Activated T-helper 17 cell treated with anti-CD3 and anti-CD28 coated beads, Interleukin-2, amount 50 U/mL, for 72 hours (primary cell): ENCODE data around the gene TPD52L1. TPM values are rescaled to one million over a fixed set of nuclear protein-coding genes. Genes with fewer than 3 reads are reported as not detected.

Source experiments
- ATAC-seq: fragments of 150-1000 bp; cut with Tn5 transposase; replicated peaks from 2 replicates; pipeline ENCODE4 v1.10.0; 2021; ENCODE audit warnings: mild to moderate bottlenecking, moderate library complexity
- H3K27ac Mint-ChIP-seq: one replicate; pipeline ENCODE4 v1.8.0; 2022; ENCODE audit warnings: mixed read lengths
- H3K27me3 Mint-ChIP-seq: one replicate; pipeline ENCODE4 v1.8.0; 2022; ENCODE audit warnings: mixed read lengths
- H3K36me3 Mint-ChIP-seq: one replicate; pipeline ENCODE4 v1.8.0; 2022; ENCODE audit warnings: low read depth, mild to moderate bottlenecking, mixed read lengths
- H3K4me1 Mint-ChIP-seq: one replicate; pipeline ENCODE4 v1.8.0; 2022; ENCODE audit warnings: mixed read lengths
- H3K4me3 Mint-ChIP-seq: one replicate; pipeline ENCODE4 v1.8.0; 2022; ENCODE audit warnings: mild to moderate bottlenecking, mixed read lengths
- H3K9me3 Mint-ChIP-seq: one replicate; pipeline ENCODE4 v1.8.0; 2022; ENCODE audit warnings: mixed read lengths
- total RNA-seq, 2 donors: library from RNA; stranded (reverse); gene quantifications; one replicate each; pipeline ENCODE4 v1.2.3, GENCODE V29; 2022

Gene TPD52L1
- total RNA-seq, 2 donors from 2014 or later = 0.58 to 1.1 TPM

- H3K9me3 Mint-ChIP-seq = peaks cover 18% of the 10 kb centered on the region
- no peaks in the 10 kb centered on the region for H3K36me3 Mint-ChIP-seq
- H3K4me1 Mint-ChIP-seq = no peaks in the 10 kb centered on the region
- no peak overlapping the region for H3K27ac Mint-ChIP-seq
- peaks cover 11% of the 10 kb centered on the region for H3K27me3 Mint-ChIP-seq
- no peak for ATAC-seq
- H3K4me3 Mint-ChIP-seq = no peak overlapping the region
Observed at GRCh38 chr6:125245109-125245508, 91.5 kb downstream of the TPD52L1 start.

DNA sequence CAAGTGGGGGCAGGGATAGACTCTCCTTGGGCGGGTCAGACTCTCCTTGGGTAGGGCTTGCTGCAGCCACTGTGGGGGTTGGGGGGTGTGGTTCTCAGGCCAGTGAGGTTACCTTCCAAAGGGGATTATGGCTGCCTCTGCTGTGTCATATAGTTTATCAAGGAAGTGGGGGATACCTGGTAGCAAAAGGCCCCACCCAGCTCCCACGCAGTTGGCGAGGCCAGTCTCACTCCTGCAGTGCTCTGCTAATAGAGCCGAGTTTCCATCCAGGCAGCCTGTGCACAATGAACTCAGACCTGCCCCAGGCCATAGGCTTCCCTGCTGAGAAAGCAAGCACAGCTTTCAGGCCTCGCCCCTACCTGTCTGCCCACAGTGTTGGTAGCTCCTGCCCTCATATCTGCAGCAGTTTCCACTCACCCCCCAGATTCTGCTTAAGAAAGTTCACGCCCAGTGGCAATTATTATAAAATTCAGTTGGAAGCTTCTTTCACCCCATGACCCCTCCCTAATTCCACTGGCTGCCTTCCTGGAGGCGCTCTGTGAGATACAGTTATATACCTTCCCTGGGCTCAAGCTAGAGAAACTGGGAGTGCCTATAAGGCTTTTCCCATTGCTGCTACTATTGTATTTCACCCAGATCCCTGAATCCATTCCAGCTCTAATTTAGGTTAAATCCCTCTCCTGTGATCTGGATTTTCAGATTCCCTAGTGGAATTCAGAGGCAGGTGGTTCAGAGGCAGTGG, 92.1 kb downstream of the TPD52L1 start:
- no peak for ATAC-seq
- H3K9me3 Mint-ChIP-seq = peaks cover 16% of the 10 kb centered on the region
- H3K27me3 Mint-ChIP-seq = peaks cover 11% of the 10 kb centered on the region
- H3K27ac Mint-ChIP-seq = no peak overlapping the region
- H3K4me1 Mint-ChIP-seq = no peaks in the 10 kb centered on the region
- no peaks in the 10 kb centered on the region for H3K36me3 Mint-ChIP-seq
- no peak overlapping the region for H3K4me3 Mint-ChIP-seq

GRCh38 chr6:125246566-125246965, 93.0 kb downstream of the TPD52L1 start:
- Mint-ChIP-seq H3K9me3 (peaks cover 9% of the 10 kb centered on the region), H3K4me1 (no peaks in the 10 kb centered on the region), H3K27me3 (peaks cover 11% of the 10 kb centered on the region), H3K27ac (no peak overlapping the region), H3K36me3 (no peaks in the 10 kb centered on the region), H3K4me3 (no peak overlapping the region)
- ATAC-seq = no peak

GRCh38 chr6:125248136-125248535, 94.6 kb downstream of the TPD52L1 start:
- Mint-ChIP-seq H3K36me3 (no peaks in the 10 kb centered on the region), H3K9me3 (peaks cover 2% of the 10 kb centered on the region), H3K27me3 (peaks cover 11% of the 10 kb centered on the region), H3K4me3 (no peak overlapping the region), H3K4me1 (no peaks in the 10 kb centered on the region), H3K27ac (no peak overlapping the region)
- ATAC-seq = no peak

DNA sequence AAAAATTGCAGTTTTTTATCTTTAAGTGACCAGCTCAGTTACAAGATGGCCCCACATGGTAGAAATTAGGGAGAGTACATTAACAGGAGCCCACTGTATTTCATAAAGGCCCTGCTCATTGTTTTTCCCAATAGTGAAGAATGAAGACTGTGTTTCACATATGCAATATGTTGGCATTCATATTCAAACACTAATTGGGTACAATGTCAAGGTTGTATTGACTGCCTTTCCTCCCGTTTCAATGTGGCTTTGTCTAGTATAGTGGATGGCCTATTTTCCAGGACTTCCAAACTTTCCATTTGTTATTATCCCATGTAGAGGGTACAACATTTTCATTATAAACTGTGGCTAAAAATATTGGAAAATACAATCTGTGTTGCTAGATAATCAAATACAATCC, 96.9 kb downstream of the TPD52L1 start:
- no peaks in the 10 kb centered on the region for H3K4me1 Mint-ChIP-seq

DNA sequence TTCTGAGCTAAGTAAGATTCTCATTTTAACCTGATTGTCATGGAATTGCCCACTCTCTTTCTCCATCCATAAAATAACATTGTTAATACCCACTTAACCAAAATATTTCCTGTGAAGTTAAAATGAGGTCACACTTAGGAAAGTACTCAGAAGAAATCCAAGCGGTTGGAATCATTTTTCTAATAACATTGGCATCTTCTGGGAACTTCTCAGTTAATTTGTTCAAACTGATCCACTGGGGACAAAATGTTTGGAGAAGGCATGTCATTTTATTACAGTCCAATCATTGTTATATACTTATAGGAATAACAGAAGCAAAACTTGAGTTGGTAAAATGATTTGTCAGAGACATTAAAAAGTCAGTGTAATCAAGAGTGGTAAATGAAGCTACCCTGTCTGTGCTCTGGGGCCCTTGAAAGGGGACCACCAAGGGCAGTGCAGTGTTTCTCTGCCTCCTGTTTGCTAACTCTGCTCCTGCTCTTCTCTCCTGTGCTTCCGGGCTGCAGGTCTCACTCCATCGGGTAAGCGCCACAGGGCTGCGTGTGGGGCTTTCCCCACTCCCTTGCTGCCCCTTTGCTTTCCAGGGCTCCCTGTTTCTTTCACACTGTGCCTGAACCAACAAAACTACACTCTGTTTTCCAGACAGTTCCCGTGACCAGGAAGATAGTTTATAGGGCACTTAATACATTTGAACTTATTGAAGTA, 98.1 kb downstream of the TPD52L1 start:
- Mint-ChIP-seq H3K27me3 (peaks cover 8% of the 10 kb centered on the region), H3K36me3 (no peaks in the 10 kb centered on the region), H3K9me3 (no peaks in the 10 kb centered on the region), H3K4me1 (no peaks in the 10 kb centered on the region), H3K4me3 (peak overlapping the region; percentile 22), H3K27ac (peak overlapping the region; percentile 29)
- ATAC-seq = peak; percentile 39

More for the DNA sequence above, 96.9 kb downstream of the TPD52L1 start:
- Mint-ChIP-seq H3K9me3 (no peaks in the 10 kb centered on the region), H3K27me3 (peaks cover 11% of the 10 kb centered on the region), H3K36me3 (no peaks in the 10 kb centered on the region), H3K27ac (no peak overlapping the region), H3K4me3 (no peak overlapping the region)
- ATAC-seq = no peak

GRCh38 chr6:125252891-125253290, 99.3 kb downstream of the TPD52L1 start:
- no peaks in the 10 kb centered on the region for H3K9me3 Mint-ChIP-seq
- no peak for ATAC-seq
- no peaks in the 10 kb centered on the region for H3K4me1 Mint-ChIP-seq
- H3K4me3 Mint-ChIP-seq = no peak overlapping the region
- H3K27me3 Mint-ChIP-seq = peaks cover 3% of the 10 kb centered on the region
- no peak overlapping the region for H3K27ac Mint-ChIP-seq
- no peaks in the 10 kb centered on the region for H3K36me3 Mint-ChIP-seq

- H3K9me3 Mint-ChIP-seq = no peaks in the 10 kb centered on the region
- H3K27me3 Mint-ChIP-seq = no peaks in the 10 kb centered on the region
- H3K4me3 Mint-ChIP-seq = no peak overlapping the region
- ATAC-seq = no peak
- H3K4me1 Mint-ChIP-seq = no peaks in the 10 kb centered on the region
- no peaks in the 10 kb centered on the region for H3K36me3 Mint-ChIP-seq
- H3K27ac Mint-ChIP-seq = no peak overlapping the region
Observed at GRCh38 chr6:125253881-125254280, 100.3 kb downstream of the TPD52L1 start.

GRCh38 chr6:125254321-125254720, 100.7 kb downstream of the TPD52L1 start:
- Mint-ChIP-seq H3K4me3 (no peak overlapping the region), H3K36me3 (no peaks in the 10 kb centered on the region), H3K27ac (no peak overlapping the region), H3K9me3 (no peaks in the 10 kb centered on the region), H3K4me1 (no peaks in the 10 kb centered on the region), H3K27me3 (no peaks in the 10 kb centered on the region)
- ATAC-seq = no peak

DNA sequence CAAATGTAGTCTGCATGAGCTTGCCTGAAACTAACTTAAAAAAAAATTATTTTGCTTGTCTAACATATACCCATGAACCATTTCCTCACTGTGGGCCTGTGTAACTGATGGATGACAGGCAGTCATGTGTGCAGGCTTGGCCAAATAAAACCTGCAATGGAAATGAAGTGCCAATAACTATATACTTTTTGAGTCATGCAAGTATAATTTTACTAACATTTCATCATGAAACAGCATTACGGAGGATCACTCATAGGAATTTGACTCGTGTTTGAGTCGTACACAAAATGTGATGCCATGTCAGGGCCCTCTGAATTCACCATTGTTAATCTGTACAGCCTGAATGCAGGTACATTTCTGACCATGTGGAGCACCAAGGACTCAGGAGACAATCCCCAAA, 101.6 kb downstream of the TPD52L1 start:
- no peak overlapping the region for H3K4me3 Mint-ChIP-seq
- no peak overlapping the region for H3K27ac Mint-ChIP-seq
- no peaks in the 10 kb centered on the region for H3K27me3 Mint-ChIP-seq
- no peak for ATAC-seq
- H3K9me3 Mint-ChIP-seq = no peaks in the 10 kb centered on the region
- no peaks in the 10 kb centered on the region for H3K4me1 Mint-ChIP-seq
- no peaks in the 10 kb centered on the region for H3K36me3 Mint-ChIP-seq

DNA sequence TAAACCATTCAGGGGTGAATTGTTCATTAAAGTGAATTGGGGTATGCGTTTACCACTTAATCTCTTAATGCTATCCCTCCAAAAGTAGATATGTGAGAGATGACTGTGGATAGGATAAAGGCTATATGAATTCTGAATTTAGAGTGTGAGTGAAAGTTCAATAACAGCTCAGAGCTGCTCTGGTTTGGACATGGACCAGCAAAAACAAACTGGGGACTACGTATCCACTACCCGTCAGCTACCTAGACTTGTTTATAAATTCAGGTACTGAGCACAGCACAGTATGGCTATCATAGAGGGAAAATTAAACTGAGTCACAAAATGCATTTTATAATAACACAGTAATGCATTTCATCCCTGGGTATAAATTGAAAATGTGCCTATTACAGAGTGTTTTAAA, 103.8 kb downstream of the TPD52L1 start:
- no peak overlapping the region for H3K4me3 Mint-ChIP-seq
- H3K27ac Mint-ChIP-seq = no peak overlapping the region
- no peaks in the 10 kb centered on the region for H3K27me3 Mint-ChIP-seq
- H3K4me1 Mint-ChIP-seq = no peaks in the 10 kb centered on the region
- no peaks in the 10 kb centered on the region for H3K9me3 Mint-ChIP-seq
- no peaks in the 10 kb centered on the region for H3K36me3 Mint-ChIP-seq
- ATAC-seq = no peak

GRCh38 chr6:125258651-125259353, 105.2 kb downstream of the TPD52L1 start:
- no peak for ATAC-seq
- Mint-ChIP-seq H3K36me3 (no peaks in the 10 kb centered on the region), H3K27me3 (no peaks in the 10 kb centered on the region), H3K9me3 (no peaks in the 10 kb centered on the region), H3K4me1 (no peaks in the 10 kb centered on the region), H3K4me3 (no peak overlapping the region), H3K27ac (no peak overlapping the region)

DNA sequence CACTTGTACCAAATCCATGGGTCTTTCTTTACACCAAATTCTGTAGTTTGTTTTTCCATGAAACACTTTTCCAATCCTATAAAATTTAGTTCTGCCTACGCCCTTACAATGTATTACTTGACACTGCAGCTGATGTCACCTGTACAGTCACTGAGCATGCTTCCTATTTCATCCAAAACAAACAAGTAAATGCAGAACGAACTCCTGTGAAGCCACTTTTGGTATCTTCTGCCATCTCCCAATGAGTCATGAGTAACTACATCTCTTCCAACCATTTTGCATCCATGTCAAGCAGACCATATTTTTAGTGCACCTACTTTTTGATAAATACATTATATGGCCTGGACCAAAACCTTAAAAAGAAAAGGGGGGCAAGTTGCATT, 105.8 kb downstream of the TPD52L1 start:
- H3K9me3 Mint-ChIP-seq = no peaks in the 10 kb centered on the region
- no peak overlapping the region for H3K27ac Mint-ChIP-seq

DNA sequence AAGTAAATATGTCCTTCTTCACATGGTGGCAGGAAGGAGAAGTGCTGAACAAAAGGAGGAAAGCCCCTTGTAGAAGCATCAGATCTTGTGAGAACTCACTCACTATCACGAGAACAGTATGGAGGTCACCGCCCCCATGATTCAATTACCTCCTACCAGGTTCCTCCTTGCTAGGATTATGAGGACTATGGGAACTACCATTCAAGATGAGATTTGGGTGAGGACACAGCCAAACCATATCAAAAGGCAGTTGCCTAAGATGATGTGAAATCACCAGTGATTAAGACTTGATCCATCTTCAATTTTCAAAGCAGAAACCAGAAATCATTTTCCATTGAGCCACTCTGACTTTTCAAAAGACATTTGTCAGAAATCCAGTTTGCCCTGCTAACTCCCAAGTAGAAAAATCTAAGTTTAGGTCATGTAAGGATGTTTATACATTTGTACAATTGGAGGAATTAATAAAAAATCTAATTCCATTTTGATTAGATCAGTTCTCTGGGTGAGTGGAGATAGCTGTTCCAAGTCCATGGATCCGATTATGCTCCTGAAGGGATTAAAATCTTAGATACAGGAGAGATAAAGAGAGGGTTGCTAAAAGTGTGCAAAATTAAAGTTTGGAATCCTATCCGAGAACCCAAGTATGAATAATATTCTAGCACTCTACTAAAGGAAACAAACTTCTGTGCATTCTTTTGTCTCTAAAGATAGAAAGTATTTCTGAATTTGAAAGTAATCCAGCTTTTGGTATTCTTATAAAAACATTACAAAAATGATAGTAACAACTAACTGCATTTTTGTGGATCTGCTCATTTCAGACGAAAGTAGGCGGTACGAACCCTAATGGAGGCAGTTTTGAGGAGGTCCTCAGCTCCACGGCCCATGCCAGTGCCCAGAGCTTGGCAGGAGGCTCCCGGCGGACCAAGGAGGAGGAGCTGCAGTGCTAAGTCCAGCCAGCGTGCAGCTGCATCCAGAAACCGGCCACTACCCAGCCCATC, 108.7 kb downstream of the TPD52L1 start:
- H3K27ac Mint-ChIP-seq = no peak overlapping the region
- no peaks in the 10 kb centered on the region for H3K9me3 Mint-ChIP-seq
- H3K4me3 Mint-ChIP-seq = no peak overlapping the region
- no peaks in the 10 kb centered on the region for H3K27me3 Mint-ChIP-seq
- no peaks in the 10 kb centered on the region for H3K4me1 Mint-ChIP-seq
- no peaks in the 10 kb centered on the region for H3K36me3 Mint-ChIP-seq
- no peak for ATAC-seq

More for the DNA sequence above, 105.8 kb downstream of the TPD52L1 start:
- no peaks in the 10 kb centered on the region for H3K36me3 Mint-ChIP-seq
- H3K4me3 Mint-ChIP-seq = no peak overlapping the region
- no peak for ATAC-seq
- no peaks in the 10 kb centered on the region for H3K27me3 Mint-ChIP-seq
- H3K4me1 Mint-ChIP-seq = no peaks in the 10 kb centered on the region
